Vagina (tissue), 2 donors: ENCODE results near the gene MEA1.

Source experiments
- POLR2A ChIP-seq, 2 donors: fragments of 450-650 bp; IDR thresholded peaks; one replicate each; pipeline ENCODE4 v1.6.1; 2017; ENCODE audit warnings: antibody characterized with exemption in 2 of 2, mild to moderate bottlenecking in 2 of 2, moderate library complexity in 2 of 2
- TF ChIP-seq, protein P1 (sequence below), 3 experiments: fragments of 450-650 bp in 2 of 3; fragments of 200-600 bp in 1 of 3; sonication (generic) in 1 of 3; IDR thresholded peaks; one replicate each; pipeline ENCODE4 v1.5.1; 2017 to 2019; ENCODE audit warnings: antibody characterized with exemption in 3 of 3, mild to moderate bottlenecking in 2 of 3, moderate library complexity in 2 of 3

DNA sequence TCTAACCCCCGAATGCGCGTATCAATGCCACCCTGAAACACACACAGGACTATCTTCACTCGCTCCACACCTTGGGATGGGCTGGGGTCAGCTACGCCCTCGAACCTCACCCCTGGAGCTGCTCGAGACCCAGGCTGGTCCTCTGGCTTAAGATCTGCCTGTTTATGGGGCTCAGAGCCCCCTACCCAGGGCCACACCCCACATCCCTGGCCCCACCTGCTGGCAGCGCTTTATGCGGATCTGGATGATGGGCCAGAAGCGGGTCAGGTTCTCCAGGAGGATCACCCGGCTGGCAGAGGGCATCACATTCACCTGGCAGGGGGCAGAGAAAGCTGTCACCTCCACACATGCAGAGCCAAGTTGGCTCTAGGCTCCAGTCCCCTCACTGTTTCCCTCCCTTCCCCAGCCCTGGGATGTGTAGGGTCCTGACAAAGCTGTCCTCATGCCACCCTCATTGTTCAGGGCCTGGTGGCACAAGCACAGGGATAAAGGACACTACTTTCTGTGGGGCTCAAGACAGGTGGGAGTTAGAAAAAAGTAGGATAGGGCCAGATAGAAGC lies 31.7 kb upstream of the MEA1 start:
- TF ChIP-seq, protein P1, sequence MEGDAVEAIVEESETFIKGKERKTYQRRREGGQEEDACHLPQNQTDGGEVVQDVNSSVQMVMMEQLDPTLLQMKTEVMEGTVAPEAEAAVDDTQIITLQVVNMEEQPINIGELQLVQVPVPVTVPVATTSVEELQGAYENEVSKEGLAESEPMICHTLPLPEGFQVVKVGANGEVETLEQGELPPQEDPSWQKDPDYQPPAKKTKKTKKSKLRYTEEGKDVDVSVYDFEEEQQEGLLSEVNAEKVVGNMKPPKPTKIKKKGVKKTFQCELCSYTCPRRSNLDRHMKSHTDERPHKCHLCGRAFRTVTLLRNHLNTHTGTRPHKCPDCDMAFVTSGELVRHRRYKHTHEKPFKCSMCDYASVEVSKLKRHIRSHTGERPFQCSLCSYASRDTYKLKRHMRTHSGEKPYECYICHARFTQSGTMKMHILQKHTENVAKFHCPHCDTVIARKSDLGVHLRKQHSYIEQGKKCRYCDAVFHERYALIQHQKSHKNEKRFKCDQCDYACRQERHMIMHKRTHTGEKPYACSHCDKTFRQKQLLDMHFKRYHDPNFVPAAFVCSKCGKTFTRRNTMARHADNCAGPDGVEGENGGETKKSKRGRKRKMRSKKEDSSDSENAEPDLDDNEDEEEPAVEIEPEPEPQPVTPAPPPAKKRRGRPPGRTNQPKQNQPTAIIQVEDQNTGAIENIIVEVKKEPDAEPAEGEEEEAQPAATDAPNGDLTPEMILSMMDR (IDR thresholded peaks at IDR 0.05), result no peak
- no peak for TF ChIP-seq POLR2A (IDR thresholded peaks at IDR 0.05)
